Stomach smooth muscle (tissue), 2 donors: ENCODE results near the gene SPINK5.
"Not testable (repeated sequence)": the region's sequence is repeated elsewhere in the genome, so short reads cannot be mapped to it uniquely, and the experiment has no call there.

Source experiments
- H3K27ac ChIP-seq: one replicate; pipeline ENCODE4 v1.7.0; 2013; ENCODE audit warnings: mild to moderate bottlenecking, low read length, inconsistent platforms
- H3K27me3 ChIP-seq, 2 donors: one replicate each; pipeline ENCODE4 v1.7.0; 2013; ENCODE audit warnings: low read length in 2 of 2; ENCODE audit not compliant: insufficient read depth in 2 of 2, control insufficient read depth in 1 of 2
- H3K36me3 ChIP-seq, 2 donors: one replicate each; pipeline ENCODE4 v1.7.0; 2013; ENCODE audit warnings: low read length in 2 of 2; ENCODE audit not compliant: control insufficient read depth in 2 of 2, insufficient read depth in 2 of 2
- H3K4me1 ChIP-seq: one replicate; pipeline ENCODE4 v1.7.0; 2013; ENCODE audit warnings: low read length; ENCODE audit not compliant: control insufficient read depth, insufficient read depth
- H3K4me3 ChIP-seq, 2 donors: one replicate each; pipeline ENCODE4 v1.7.0; 2013; ENCODE audit warnings: low read length in 2 of 2
- H3K9ac ChIP-seq, 2 donors: one replicate each; pipeline ENCODE4 v1.7.0; 2013; ENCODE audit warnings: low read length in 2 of 2, mild to moderate bottlenecking in 1 of 2
- H3K9me3 ChIP-seq, 2 donors: one replicate each; pipeline ENCODE4 v1.7.0; 2013; ENCODE audit warnings: low read length in 2 of 2; ENCODE audit not compliant: control insufficient read depth in 2 of 2
- donor health status: healthy.
- donor health status: Pancreatic carcinoma.

Gene SPINK5, protein sequence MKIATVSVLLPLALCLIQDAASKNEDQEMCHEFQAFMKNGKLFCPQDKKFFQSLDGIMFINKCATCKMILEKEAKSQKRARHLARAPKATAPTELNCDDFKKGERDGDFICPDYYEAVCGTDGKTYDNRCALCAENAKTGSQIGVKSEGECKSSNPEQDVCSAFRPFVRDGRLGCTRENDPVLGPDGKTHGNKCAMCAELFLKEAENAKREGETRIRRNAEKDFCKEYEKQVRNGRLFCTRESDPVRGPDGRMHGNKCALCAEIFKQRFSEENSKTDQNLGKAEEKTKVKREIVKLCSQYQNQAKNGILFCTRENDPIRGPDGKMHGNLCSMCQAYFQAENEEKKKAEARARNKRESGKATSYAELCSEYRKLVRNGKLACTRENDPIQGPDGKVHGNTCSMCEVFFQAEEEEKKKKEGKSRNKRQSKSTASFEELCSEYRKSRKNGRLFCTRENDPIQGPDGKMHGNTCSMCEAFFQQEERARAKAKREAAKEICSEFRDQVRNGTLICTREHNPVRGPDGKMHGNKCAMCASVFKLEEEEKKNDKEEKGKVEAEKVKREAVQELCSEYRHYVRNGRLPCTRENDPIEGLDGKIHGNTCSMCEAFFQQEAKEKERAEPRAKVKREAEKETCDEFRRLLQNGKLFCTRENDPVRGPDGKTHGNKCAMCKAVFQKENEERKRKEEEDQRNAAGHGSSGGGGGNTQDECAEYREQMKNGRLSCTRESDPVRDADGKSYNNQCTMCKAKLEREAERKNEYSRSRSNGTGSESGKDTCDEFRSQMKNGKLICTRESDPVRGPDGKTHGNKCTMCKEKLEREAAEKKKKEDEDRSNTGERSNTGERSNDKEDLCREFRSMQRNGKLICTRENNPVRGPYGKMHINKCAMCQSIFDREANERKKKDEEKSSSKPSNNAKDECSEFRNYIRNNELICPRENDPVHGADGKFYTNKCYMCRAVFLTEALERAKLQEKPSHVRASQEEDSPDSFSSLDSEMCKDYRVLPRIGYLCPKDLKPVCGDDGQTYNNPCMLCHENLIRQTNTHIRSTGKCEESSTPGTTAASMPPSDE

DNA sequence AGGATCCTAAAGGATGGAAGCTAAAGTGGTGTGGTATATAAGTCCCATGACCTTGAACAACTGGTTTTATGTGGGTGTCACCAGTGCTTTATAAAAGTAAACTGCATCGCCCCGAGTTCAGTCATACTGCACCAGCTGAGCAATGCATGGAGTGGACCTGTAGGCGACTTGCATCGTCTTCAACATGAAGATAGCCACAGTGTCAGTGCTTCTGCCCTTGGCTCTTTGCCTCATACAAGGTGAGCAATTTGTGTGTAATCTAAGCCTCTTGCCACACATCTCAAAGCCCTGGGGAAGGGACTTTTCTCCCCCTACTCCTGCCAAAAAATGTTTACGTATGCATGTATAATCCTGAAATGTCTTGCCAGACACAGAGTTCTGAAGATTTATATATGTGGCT is at the start of gene SPINK5:
TSS of gene SPINK5 (plus strand) at position 120 of the 400 bp plus-strand sequence. CDS start at position 185, 65 bp downstream.
- Histone ChIP-seq H3K27me3 (no peaks in the 10 kb centered on the region), H3K9ac (no peak within 1 kb of the TSS), H3K4me3 (no peak within 1 kb of the TSS), H3K9me3 (no peaks in the 10 kb centered on the region), H3K27ac (no peak within 1 kb of the TSS), H3K4me1 (no peaks in the 10 kb centered on the region), H3K36me3 (no peaks in the 10 kb centered on the region)

DNA sequence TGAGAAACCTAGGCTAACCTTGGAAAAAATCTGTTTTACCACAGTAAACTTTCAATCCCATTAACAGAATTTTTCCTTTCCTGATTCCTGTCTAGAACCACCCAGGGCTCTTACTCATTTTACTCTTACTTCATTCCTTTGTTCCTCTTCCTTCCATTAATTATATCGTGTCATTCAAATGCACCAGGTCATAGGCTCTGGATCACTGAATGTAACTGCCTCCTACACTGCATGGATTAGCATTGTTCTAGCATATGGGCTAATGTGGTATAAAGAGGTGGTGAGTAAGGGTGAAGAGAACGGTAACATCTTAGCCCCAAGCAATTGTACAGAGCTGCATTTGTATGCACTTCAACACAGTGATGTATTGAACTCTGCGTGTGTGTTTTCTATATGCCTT is 49.5 kb upstream of the SPINK5 start:
- Histone ChIP-seq H3K4me1 (no peaks in the 10 kb centered on the region), H3K27ac (no peak overlapping the region), H3K4me3 (no peak overlapping the region), H3K27me3 (no peaks in the 10 kb centered on the region), H3K36me3 (no peaks in the 10 kb centered on the region), H3K9me3 (no peaks in the 10 kb centered on the region), H3K9ac (no peak overlapping the region)

DNA sequence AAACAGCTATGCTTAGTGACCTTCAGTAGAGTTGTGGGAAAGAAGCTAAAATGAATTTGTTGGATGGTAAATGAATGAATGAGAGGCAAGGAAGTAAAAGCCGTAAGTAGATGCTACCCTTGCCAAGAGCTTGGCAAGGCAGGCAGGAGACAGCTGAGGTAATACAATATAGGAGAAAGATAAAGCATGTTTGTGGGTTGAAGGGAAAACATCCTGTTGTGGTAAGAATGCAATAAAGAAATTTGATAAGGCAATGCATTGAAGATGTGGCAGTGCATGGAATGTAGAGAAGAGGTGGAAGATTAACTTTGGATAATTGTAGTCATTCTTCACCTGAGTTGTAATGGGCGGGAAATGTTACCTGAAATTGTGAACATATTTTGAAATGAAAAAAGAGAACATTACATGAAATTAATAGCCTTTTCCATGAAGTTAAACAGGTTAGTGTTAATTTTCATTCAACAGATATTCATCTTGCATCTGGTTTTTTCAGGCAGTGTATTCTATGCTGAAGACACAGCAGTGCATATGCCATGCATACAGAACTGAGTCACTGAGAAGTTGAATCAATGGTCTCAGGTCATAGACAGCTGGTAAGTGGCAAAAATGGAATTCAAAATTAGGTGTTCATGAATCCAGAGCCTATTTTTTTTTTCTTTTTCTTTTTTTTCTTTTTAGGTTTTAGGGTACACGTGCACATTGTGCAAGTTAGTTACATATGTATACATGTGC is 43.4 kb upstream of the SPINK5 start:
- no peak overlapping the region for H3K4me3 ChIP-seq
- no peaks in the 10 kb centered on the region for H3K27me3 ChIP-seq
- no peak overlapping the region for H3K27ac ChIP-seq
- no peaks in the 10 kb centered on the region for H3K4me1 ChIP-seq
- no peaks in the 10 kb centered on the region for H3K36me3 ChIP-seq
- H3K9ac ChIP-seq: no peak overlapping the region
- no peaks in the 10 kb centered on the region for H3K9me3 ChIP-seq

- Histone ChIP-seq H3K27me3 (no peaks in the 10 kb centered on the region), H3K4me3 (no peak overlapping the region), H3K9ac (no peak overlapping the region), H3K27ac (no peak overlapping the region), H3K9me3 (no peaks in the 10 kb centered on the region), H3K4me1 (no peaks in the 10 kb centered on the region), H3K36me3 (no peaks in the 10 kb centered on the region)
These were observed 36.3 kb upstream of the SPINK5 start for GRCh38 chr5:148027505-148027904.

- H3K9me3 ChIP-seq: no peaks in the 10 kb centered on the region
- no peaks in the 10 kb centered on the region for H3K4me1 ChIP-seq
- no peak overlapping the region for H3K9ac ChIP-seq
- H3K36me3 ChIP-seq: no peaks in the 10 kb centered on the region
- H3K4me3 ChIP-seq: no peak overlapping the region
- H3K27me3 ChIP-seq: no peaks in the 10 kb centered on the region
- H3K27ac ChIP-seq: no peak overlapping the region
These were observed 34.6 kb upstream of the SPINK5 start for GRCh38 chr5:148029131-148029530.

GRCh38 chr5:148033134-148033533 is 30.6 kb upstream of the SPINK5 start:
- Histone ChIP-seq H3K36me3 (no peaks in the 10 kb centered on the region), H3K27me3 (no peaks in the 10 kb centered on the region), H3K9ac (no peak overlapping the region), H3K27ac (no peak overlapping the region), H3K4me1 (no peaks in the 10 kb centered on the region), H3K4me3 (no peak overlapping the region), H3K9me3 (no peaks in the 10 kb centered on the region)

DNA sequence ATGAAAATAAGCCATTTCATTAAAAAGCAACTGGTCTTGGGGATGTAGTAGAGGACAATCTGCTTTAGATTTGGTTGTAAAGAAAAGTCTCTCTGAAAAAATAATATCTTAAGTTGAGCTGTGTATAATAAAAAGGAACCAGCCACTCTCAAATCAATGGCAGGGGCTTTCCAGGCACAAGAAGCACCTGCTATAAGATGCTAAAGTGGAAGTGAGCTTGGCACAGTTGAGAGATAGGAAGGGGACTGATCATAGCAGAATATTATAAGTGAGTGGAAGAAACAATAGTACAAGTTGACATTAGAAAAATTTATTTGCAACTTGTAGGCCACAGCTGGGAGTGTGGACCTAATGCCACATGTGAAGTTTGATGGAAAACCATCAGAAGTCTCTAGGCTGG is 28.1 kb upstream of the SPINK5 start:
- no peak overlapping the region for H3K9ac ChIP-seq
- no peaks in the 10 kb centered on the region for H3K9me3 ChIP-seq
- no peak overlapping the region for H3K4me3 ChIP-seq
- H3K27ac ChIP-seq: no peak overlapping the region
- H3K36me3 ChIP-seq: no peaks in the 10 kb centered on the region
- H3K4me1 ChIP-seq: no peaks in the 10 kb centered on the region
- H3K27me3 ChIP-seq: no peaks in the 10 kb centered on the region

DNA sequence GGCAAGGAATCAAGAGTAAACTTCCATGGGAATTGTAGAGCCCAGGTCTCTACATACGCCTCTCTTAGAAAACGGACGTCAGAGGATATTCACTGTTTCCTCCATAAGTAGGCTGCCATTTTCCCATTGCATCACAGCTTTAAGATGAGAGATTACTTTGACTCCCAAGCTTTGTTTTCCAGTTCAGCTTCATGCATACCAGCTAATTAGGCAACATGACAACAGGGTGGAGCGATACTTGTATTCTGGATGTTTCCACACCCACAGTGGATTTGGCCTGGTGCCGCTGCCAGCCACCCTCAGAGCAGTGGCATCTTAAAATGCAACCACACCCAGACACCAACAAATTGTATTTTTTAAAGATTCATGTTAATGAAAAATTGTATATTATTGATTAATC is 20.9 kb upstream of the SPINK5 start:
- Histone ChIP-seq H3K27me3 (no peaks in the 10 kb centered on the region), H3K9ac (no peak overlapping the region), H3K27ac (no peak overlapping the region), H3K4me1 (no peaks in the 10 kb centered on the region), H3K9me3 (no peaks in the 10 kb centered on the region), H3K4me3 (no peak overlapping the region), H3K36me3 (no peaks in the 10 kb centered on the region)

DNA sequence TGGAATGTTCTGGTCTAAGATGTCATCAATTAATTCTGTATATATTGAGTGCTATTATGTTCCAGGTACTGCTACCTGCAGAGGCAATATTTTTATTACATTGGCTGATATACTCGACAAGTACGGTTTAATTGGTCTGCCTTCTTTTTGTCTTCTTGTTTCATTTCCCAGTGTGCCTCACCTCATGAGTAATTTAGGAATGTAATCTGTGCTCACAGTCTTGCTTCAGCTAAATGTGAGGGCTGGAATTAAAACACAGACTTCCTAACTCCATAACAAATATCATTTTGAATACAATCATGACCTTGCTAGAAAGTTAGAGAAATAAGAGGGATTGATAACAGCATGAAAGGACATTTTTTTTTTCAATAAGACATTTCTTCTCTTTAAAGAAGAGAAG is 20.1 kb upstream of the SPINK5 start:
- Histone ChIP-seq H3K4me1 (no peaks in the 10 kb centered on the region), H3K27ac (no peak overlapping the region), H3K27me3 (no peaks in the 10 kb centered on the region), H3K9ac (no peak overlapping the region), H3K36me3 (no peaks in the 10 kb centered on the region), H3K9me3 (no peaks in the 10 kb centered on the region), H3K4me3 (no peak overlapping the region)

- H3K4me1 ChIP-seq, H3K27ac ChIP-seq, H3K36me3 ChIP-seq, H3K4me3 ChIP-seq, H3K9ac ChIP-seq, H3K9me3 ChIP-seq, H3K27me3 ChIP-seq: not testable (repeated sequence)
These were observed 8.6 kb upstream of the SPINK5 start for GRCh38 chr5:148055160-148055559.
